Measurements from ENCODE around the gene GNPAT. TPM values are rescaled to one million over a fixed set of nuclear protein-coding genes. Genes with fewer than 3 reads are reported as not detected.

The GNPAT gene
- total RNA-seq, 1 donor from 2014 or later = 36.7 TPM

DNA sequence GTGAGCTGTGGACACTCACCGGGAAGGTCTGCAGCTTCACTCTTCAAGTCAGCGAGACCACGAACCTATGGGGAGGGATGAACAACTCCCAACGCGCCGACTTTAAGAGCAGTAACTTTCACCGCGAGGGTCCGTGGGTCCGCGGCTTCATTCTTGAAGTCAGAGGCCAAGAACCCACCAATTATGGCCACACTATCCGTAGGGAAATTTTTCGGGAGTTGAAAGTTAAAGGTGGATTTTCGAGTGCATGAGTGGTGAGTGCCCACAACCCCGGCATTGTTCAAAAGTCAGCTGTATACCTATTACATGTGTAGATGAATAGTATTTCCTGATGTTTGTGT, 77.0 kb downstream of the GNPAT start:
- ATAC-seq = no peak
- no peaks in the 10 kb centered on the region for H3K27me3 ChIP-seq (ENCODE audit: low read depth)
- H3K36me3 ChIP-seq = no peaks in the 10 kb centered on the region
- no peak overlapping the region for H3K4me3 ChIP-seq
- TF ChIP-seq CTCF (IDR thresholded peaks at IDR 0.05) = no peak
- H3K9me3 ChIP-seq = no peaks in the 10 kb centered on the region
- no peak overlapping the region for H3K27ac ChIP-seq
- DNase-seq = no peak
- no peaks in the 10 kb centered on the region for H3K4me1 ChIP-seq
- intact Hi-C loops (cut with DNase I) = no loop called here

GRCh38 chr1:231318568-231318967, 77.6 kb downstream of the GNPAT start:
- no peak overlapping the region for H3K27ac ChIP-seq
- H3K36me3 ChIP-seq = no peaks in the 10 kb centered on the region
- intact Hi-C loops (cut with DNase I) = no loop called here
- no peaks in the 10 kb centered on the region for H3K4me1 ChIP-seq
- no peak overlapping the region for H3K4me3 ChIP-seq
- no peak for TF ChIP-seq CTCF (IDR thresholded peaks at IDR 0.05)
- H3K27me3 ChIP-seq (ENCODE audit: low read depth) = no peaks in the 10 kb centered on the region
- no peak for ATAC-seq
- no peak for DNase-seq
- H3K9me3 ChIP-seq = no peaks in the 10 kb centered on the region

GRCh38 chr1:231319080-231319479, 78.1 kb downstream of the GNPAT start:
- H3K4me1 ChIP-seq = no peaks in the 10 kb centered on the region
- no peaks in the 10 kb centered on the region for H3K9me3 ChIP-seq
- H3K4me3 ChIP-seq = no peak overlapping the region
- DNase-seq (no peak), ATAC-seq (no peak)
- TF ChIP-seq CTCF (IDR thresholded peaks at IDR 0.05) = no peak
- no peak overlapping the region for H3K27ac ChIP-seq
- H3K27me3 ChIP-seq (ENCODE audit: low read depth) = no peaks in the 10 kb centered on the region
- intact Hi-C loops (cut with DNase I) = no loop called here
- no peaks in the 10 kb centered on the region for H3K36me3 ChIP-seq

- no peak overlapping the region for H3K27ac ChIP-seq
- no peaks in the 10 kb centered on the region for H3K9me3 ChIP-seq
- H3K36me3 ChIP-seq = no peaks in the 10 kb centered on the region
- intact Hi-C loops (cut with DNase I) = no loop called here
- no peaks in the 10 kb centered on the region for H3K27me3 ChIP-seq (ENCODE audit: low read depth)
- no peak for TF ChIP-seq CTCF (IDR thresholded peaks at IDR 0.05)
- H3K4me1 ChIP-seq = no peaks in the 10 kb centered on the region
- DNase-seq (no peak), ATAC-seq (no peak)
- H3K4me3 ChIP-seq = no peak overlapping the region
These were observed 82.0 kb downstream of the GNPAT start for GRCh38 chr1:231322880-231323530.

GRCh38 chr1:231324660-231325059, 83.6 kb downstream of the GNPAT start:
- no peaks in the 10 kb centered on the region for H3K36me3 ChIP-seq
- H3K27me3 ChIP-seq (ENCODE audit: low read depth) = no peaks in the 10 kb centered on the region
- H3K4me1 ChIP-seq = no peaks in the 10 kb centered on the region
- no peaks in the 10 kb centered on the region for H3K9me3 ChIP-seq
- ATAC-seq = no peak
- DNase-seq = no peak
- no peak overlapping the region for H3K27ac ChIP-seq
- intact Hi-C loops (cut with DNase I) = no loop called here
- TF ChIP-seq CTCF (IDR thresholded peaks at IDR 0.05) = no peak
- no peak overlapping the region for H3K4me3 ChIP-seq

GRCh38 chr1:231326248-231326647, 85.2 kb downstream of the GNPAT start:
- no peaks in the 10 kb centered on the region for H3K9me3 ChIP-seq
- ATAC-seq (no peak), DNase-seq (no peak)
- no peak overlapping the region for H3K4me3 ChIP-seq
- no peaks in the 10 kb centered on the region for H3K36me3 ChIP-seq
- no peaks in the 10 kb centered on the region for H3K27me3 ChIP-seq (ENCODE audit: low read depth)
- intact Hi-C loops (cut with DNase I) = no loop called here
- no peak overlapping the region for H3K27ac ChIP-seq
- H3K4me1 ChIP-seq = no peaks in the 10 kb centered on the region
- no peak for TF ChIP-seq CTCF (IDR thresholded peaks at IDR 0.05)
